K562 treated with DMSO at 1 percent for 24 hours (cell line): ENCODE measurements around the gene TENM3. TPM values are rescaled to one million over a fixed set of nuclear protein-coding genes. Genes with fewer than 3 reads are reported as not detected.

Source experiments
- total RNA-seq: library from RNA; unstranded; fragments of 300-600 nt; gene quantifications from 2 replicates; pipeline ENCODE4 v1.2.3, GENCODE V29; 2022; ENCODE audit warnings: low read depth; ENCODE audit not compliant: insufficient read depth

TENM3 gene
- 0.72 TPM in 1 of 2 replicates, not detected in the other for total RNA-seq

DNA sequence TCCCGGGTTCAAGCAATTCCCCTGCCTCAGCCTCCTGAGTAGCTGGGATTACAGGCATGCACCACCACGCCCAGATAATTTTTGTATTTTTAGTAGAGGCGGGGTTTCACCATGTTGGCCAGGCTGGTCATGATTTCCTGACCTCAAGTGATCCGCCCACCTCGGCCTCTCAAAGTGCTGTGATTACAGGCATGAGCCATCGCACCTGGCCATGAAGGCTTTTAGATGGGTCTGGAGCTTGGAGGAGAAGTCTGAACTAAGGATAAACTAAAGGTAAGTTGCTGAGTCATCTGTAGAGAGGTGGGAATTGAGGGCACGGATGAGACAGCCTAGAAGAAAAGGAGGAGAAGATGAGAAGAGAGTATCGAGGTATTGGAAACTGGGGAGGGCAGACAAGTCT lies at the start of gene TENM3:
Gene TENM3, plus strand, starts transcription at position 199 of the 400 bp plus-strand sequence. CDS start 80,619 bp downstream, outside the sequence.

